Heart left ventricle (tissue), 13 donors: ENCODE measurements around the gene RPP25L.

Experiments used
- POLR2A ChIP-seq, 2 donors: fragments of 450-650 bp; IDR thresholded peaks; one replicate each; pipeline ENCODE4 v1.6.1; 2017; ENCODE audit warnings: antibody characterized with exemption in 2 of 2, mild to moderate bottlenecking in 2 of 2, moderate library complexity in 2 of 2
- TF ChIP-seq, protein P1 (sequence below), 12 donors: fragments of 200-600 bp; sonication (generic) in 4 of 12; IDR thresholded peaks; one replicate each; pipeline versions ENCODE4 v1.5.0 to v1.8.0; 2018 to 2022; ENCODE audit warnings: antibody characterized with exemption in 12 of 12, mild to moderate bottlenecking in 5 of 12
- donor health status: ischemic (EF 13 %, LVEDD 7.1; RV severe dilation, severe dysfunction).
- donor health status: DM: no; HTN: yes; CAD: no.
- donor health status: DM: no; HTN: no; CAD: no.
- donor health status: ischemic (EF 25% LVEDD 6.9; RV normal size, moderate dysfunction).
- donor health status: ischemic (EF 25% LVEDD 5.7; RV mildly dilated, moderate dysfunction).
- donor health status: ischemic (EF 35%, LVEDD 5.7; RV mildly dilated, moderate dysfunction).
- donor health status: nonischemic (EF 11% LVEDD 7.7; RV severe dilation, severe dysfunction).
- donor health status: DM: yes; HTN: yes; CAD: no.
- donor health status: PGD.
- donor health status: ischemic (EF 29% LVEDD 5.4; RV normal size, mild dysfunction).
- donor health status: nonischemic (EF 23%, LVEDD 6.1; RV moderate dilation, normal function).

DNA sequence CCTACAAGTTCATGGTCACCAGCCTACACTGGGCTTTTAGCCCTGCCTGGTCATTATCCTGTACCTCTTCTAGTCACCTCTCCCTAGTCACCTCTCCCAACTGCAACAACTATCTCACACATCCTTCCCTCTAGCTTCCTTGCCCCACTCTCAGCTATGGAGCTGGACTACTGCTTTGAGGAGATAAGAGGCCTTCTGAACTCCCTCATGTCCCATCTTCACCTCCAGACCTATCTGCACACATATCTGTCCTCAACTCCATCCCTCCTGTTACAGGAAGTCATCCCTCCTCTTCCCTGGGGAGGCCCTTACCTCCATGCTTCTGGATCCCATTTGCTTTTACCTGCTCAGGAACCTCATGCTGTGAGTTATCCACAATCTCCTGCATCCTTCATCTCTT is 5.7 kb downstream of the RPP25L start:
- TF ChIP-seq, protein P1, sequence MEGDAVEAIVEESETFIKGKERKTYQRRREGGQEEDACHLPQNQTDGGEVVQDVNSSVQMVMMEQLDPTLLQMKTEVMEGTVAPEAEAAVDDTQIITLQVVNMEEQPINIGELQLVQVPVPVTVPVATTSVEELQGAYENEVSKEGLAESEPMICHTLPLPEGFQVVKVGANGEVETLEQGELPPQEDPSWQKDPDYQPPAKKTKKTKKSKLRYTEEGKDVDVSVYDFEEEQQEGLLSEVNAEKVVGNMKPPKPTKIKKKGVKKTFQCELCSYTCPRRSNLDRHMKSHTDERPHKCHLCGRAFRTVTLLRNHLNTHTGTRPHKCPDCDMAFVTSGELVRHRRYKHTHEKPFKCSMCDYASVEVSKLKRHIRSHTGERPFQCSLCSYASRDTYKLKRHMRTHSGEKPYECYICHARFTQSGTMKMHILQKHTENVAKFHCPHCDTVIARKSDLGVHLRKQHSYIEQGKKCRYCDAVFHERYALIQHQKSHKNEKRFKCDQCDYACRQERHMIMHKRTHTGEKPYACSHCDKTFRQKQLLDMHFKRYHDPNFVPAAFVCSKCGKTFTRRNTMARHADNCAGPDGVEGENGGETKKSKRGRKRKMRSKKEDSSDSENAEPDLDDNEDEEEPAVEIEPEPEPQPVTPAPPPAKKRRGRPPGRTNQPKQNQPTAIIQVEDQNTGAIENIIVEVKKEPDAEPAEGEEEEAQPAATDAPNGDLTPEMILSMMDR (IDR thresholded peaks at IDR 0.05): no peak
- TF ChIP-seq POLR2A (IDR thresholded peaks at IDR 0.05): no peak
